GM19238 (cell line): Measurements from ENCODE around the gene COL4A6.

Source experiments
- DNase-seq: peaks from one replicate; pipeline ENCODE4 v3.0.0; 2011; ENCODE audit warnings: low spot score; ENCODE audit not compliant: insufficient read length

The COL4A6 gene

DNA sequence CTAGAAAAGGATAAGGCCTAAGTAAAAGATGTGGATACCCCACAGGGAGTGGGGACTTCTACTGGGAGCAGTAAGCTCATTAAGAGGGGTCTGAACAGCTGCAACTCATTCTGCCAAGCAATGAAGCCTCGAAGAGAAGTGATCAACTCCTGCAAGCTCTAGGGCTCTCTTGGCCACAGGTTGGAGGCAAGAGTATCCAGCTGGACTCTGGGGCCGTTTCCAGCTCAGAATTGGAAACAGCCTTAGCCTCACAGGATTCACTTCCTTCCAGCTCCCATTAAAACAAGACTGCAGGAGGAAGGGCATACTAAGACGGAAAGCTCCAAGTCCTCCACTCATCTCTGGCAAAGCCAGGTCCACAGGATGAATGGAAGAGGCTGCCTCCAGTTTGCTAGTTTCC is 220.3 kb downstream of the COL4A6 start:
- no peak for DNase-seq

DNA sequence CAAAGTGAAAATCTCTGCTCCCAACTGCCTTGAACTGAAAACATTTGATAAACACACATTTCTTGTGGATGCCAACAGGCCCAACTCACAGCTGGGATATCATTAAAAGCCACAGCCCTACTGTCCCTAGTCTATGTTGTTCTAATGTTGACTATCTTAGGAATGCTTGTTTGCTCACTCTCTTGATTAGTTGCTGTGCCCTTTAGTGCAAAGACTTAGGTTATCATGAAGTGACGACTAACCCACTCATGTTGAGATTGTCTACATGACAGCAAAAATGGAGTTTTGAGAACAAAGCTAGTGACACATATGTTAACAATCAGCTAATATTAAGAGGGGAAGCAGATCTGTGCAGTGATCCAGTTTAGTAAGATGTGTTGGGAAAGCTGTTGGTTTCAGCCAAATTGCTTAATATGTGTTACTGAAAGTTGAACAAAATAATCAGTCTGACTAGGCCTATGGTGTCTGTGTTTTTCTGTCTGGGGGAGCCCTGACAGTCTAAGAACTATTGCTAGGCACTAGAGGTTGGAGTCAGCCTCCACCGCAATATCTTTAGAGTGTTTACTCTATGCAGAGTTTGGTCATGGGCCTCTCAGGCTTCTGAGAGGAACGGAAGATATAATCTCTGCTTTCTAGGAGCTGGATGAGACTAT is 221.2 kb downstream of the COL4A6 start:
- no peak for DNase-seq

DNA sequence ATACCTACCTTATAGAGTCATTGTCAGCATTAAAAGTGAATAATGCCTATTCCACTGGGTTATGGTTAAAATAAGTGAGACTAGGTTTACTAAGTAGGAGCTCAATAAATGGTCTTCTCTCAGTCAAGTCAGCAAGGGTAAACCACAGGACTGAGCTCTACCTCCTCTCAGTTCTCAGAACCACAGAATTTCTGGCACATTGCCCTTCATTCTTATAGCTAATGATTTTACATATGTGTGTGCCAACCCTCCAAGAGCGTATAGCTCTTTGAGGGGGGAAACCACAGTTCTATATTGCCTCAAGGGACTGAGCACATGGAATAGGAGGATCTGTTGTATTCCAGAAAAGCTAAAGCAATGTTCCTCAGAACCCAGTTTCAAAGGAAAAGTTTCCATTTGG is 221.8 kb downstream of the COL4A6 start:
- DNase-seq = no peak

DNA sequence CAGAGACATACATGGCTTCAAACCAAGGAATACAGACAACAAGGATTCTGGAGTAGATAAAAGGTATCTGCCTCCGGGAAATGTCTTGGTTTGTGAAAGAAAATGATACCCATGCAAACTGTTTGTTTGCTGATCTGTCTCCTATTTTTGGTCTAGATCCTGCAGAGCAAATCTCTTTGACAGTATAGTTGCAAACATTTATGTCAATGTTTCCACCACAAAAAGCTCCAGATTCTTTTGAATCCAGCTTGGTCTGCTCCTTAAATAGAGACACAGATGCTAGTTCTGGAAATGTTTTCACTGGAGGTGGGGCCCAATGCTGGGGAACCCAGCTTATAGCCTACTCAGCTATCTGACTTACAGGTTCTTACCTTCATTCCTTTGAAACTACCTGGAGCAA is 226.9 kb downstream of the COL4A6 start:
- no peak for DNase-seq

DNA sequence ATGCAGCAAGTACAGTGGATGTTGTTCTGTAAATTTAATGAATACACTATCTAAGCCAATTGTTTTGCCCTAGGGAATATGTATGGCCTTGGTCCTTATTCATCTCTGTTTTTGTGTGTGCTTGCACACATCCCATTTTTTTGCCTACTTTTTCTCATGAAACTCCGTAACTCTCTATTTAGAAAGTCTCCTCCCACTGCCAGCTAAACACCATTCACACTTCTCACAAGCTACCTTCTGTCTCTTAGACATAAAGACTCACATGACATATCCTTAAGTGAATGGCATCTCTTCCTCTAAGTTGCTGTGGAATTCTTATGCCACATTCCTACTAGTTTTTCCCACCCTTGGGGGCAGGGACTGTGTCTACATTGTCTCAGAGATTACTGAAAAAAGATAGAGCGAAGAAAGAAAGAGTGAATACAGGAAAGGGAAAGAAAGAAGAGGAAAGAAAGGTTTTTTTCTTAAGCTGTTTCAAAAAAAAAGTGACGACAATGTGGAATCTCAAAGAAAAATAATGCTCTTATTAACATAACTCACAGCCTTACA is 229.1 kb downstream of the COL4A6 start:
- no peak for DNase-seq

DNA sequence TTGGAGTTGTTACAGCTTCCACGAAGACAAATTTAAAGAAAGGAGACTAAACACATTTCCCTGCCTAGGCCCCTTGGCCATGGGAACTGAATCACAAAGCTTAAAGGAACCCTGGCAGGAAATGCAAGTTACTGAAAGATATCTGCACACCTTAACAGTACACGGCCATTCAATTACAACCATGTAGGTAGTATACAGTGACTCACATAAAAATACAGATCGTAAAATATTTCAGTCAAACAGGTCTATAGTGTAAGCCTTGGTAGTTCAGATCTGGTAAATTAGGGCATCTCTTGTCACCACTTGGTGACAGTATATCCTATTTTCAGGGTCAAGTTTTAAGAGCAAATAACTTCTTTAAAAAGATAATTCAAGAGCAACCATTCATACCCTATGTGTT is 234.7 kb downstream of the COL4A6 start:
- DNase-seq = no peak

DNA sequence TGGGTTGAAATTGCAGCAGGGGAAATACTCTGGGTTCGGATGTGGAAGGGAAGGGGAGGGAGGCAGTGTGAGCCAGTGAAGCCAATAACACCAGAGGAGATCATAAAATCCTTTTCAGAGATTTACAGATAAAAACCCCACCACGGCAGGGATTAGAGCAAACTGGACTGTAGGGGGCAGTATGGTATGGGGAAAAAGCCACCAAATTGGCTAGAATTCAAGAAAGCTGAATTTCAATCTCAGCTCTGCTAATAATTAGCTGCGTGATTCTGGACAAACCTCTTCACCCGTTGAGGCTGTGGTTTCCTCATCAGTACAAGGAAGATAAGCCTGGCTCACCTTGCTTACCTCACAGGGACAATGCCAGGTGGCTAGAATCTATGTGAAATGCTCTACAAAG is 238.5 kb downstream of the COL4A6 start:
- DNase-seq = peak; percentile 8

DNA sequence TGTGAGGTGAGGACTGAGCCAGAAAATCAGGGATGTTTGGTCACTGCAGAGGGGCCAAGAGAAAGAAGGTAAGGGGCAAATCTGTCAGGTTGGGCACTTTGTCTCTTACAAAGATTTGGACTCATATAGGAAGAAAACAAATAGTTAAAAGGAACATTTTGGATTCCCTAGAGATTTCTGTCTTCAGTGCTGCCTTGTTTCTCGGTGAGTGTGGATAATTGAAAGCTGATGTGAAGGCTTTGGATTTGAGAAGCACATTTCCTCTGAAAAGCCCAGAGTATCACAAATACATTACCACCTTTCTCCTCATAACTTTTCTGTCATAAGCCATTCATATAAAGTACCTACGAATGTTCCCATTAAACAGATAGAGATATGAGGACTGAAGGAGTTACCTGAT is 239.2 kb downstream of the COL4A6 start:
- no peak for DNase-seq

DNA sequence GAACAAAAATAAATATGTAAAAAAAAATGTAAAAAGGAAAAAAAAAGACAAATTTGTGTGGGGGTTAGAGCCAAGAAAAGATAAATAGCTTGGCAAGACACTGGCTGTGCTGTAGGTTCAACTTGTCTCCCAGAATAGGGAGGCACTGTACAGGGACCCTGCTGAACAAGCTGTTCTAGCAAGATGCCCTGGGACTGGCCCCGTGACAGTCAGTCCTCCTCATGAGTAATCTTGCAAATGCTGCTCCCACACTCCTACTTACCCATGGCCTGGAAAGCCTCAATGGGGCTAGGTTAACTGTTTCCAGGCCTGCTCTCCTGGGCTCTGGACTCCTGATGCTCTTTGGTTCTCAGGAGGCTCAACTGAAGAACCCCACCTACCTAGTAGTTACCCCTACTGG is 239.8 kb downstream of the COL4A6 start:
- no peak for DNase-seq

DNA sequence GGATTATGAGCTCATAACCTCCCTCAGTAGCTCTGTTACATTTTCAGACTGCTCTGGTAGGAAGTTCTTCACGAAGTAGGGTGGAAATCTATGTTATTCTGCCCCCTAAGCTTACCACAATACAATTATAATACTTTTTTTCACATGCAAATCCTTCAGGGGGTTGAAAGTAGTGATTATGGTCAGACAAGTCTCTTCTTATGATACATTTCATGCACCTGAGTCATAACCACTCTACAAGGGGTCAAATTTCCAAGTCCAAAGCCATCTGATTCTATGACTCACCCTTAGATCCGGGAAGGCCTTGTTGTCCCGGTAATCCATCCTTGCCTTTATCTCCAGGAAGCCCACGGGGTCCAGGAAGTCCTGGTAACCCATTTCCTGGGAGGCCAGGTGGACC is 251.4 kb downstream of the COL4A6 start:
- DNase-seq = no peak

DNA sequence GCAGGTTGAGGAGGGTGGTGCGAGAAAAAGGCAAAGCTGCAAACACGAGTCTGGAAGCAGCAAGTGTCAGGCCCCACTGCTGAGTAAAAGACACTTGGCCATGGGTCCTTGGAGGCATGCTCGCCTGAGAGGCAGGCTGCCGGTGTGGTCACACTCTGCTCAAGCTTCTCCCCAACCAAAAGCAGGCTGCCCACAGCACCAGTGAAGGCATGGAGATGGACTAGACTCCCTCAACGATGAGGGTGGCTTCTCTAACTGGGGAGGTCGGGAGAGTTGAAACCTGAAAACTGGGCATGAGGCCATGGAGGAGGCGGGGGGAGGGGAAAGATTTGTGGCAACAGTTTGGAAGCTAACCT is 260.1 kb downstream of the COL4A6 start:
- DNase-seq = no peak

DNA sequence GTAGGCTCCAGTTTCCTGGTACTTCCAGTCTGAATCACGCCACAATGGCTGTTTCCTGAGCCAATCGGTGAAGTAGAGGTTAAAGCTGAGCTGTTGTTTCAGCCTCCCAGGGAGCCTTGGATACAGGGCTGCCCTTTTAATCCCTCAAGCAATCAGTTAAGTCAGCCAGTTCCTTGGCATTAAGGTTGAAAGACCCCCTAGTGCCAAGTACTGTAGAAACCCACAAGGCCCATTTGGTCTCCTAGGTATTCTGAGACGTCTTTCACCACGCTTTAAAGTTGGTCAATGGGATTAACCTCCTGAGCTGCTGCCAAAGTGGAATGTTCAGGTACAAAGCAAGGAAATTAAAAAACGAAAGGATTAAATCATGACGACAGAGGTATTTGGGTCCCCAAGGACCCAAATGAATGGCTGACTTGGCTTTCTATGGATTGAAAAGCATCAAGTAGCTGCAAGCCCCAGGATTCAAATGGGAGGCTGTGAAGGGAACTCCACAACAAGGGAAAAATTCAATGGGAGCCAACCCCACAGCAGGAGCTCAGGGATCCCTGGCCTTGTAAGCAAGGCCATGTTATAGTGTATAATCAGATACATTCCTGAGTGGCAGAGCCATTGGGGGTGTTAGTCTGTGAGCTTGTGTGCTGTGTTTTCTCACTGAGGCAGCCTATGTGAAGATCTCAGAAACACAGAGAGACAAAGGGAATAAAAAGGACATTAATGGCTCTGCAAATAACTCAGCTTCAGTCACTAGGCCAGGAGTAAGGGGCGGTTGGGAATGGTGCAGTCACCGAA is 260.7 kb downstream of the COL4A6 start:
- no peak for DNase-seq

DNA sequence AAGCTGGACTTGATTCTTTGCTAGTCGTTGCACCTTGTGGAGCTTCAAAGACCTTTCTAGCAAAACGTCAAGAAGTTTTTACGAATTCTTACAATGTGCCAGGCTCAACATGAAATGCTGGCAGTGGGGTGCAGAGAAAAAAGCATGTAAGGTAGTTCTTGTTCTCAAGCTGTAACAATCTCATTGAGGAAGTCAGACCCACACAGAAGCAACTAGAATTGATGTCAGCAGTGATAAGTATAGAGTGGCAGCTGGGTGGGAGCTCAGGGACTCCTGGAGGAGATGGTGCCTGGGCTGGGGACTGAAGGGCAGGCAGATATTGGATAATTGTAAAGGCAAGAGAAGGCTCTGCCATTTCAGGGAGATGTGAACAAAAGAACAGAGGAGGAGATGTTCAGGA is 264.3 kb downstream of the COL4A6 start:
- DNase-seq = no peak

DNA sequence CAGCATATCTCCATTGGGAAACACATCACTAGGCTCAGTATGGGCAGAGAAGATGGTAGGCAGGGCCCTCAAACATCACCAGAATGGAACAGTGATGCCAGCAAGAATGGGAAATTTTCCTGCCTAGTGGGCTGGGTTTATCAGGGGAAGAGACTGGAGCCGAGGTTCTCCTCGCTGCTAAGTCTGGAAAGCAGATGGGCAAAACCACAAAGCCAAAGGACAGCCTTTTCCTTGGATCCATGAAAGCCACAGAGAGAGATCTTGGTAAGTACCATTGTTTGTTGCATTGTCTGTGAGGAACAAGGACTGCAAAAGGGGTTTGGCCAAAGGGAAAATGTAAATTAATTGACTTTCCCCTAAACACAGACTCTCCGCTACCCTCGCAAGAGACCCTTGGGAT is 266.6 kb downstream of the COL4A6 start:
- no peak for DNase-seq

DNA sequence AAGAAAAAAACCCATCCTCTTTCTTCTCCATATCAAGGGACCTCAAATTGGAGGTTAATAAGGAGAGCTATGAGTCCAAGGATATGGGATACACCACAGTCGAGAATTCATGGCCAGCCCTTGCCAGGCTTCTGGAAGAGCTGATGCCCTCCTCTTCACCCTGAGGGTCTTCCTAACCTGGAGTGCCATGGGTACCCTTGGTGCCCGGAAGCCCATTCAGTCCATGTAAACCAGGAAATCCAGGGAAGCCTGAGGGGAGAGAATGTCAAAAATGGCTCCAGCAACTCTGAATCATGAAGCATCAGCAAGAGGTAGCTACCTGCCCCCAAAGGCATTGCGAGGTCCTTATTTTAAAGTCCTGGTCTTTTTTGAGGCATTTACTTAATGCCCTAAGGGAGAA is 268.5 kb downstream of the COL4A6 start:
- no peak for DNase-seq

DNA sequence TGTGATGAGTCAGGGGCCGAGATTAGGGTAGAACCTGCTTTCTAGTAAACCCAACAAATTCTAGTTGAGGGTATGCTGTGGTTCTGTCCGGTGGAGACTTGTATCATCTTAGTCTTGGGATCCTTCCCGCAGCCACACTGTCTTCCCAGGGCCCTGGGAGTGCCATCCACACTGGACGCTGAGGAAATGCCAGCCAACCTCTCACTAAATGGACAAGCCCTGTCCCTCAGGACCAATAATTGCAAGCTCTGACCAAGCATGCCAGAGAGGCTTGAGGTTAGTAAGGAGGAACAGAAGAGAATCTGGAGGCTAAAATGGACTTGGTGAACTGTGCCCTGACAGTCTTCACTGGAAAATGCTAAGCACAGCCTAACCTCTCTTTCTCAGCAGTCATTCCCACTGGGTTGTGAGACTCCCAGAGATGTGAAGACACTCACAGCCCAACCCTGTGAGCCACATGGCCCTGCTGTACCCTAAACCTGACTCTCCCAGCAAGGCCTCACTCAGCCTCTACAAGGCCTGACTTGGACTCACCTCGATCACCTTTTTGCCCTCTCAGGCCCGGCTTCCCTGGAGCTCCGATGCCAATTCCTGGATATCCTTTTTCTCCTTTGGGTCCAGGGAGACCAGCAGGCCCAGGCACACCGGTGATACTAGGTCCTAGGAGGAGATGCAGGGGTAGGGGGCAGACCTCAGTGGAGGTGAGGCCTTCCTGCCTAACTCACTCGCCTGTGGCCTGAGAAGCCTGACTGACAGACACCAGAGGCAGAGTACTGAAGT is 269.1 kb downstream of the COL4A6 start:
- no peak for DNase-seq

DNA sequence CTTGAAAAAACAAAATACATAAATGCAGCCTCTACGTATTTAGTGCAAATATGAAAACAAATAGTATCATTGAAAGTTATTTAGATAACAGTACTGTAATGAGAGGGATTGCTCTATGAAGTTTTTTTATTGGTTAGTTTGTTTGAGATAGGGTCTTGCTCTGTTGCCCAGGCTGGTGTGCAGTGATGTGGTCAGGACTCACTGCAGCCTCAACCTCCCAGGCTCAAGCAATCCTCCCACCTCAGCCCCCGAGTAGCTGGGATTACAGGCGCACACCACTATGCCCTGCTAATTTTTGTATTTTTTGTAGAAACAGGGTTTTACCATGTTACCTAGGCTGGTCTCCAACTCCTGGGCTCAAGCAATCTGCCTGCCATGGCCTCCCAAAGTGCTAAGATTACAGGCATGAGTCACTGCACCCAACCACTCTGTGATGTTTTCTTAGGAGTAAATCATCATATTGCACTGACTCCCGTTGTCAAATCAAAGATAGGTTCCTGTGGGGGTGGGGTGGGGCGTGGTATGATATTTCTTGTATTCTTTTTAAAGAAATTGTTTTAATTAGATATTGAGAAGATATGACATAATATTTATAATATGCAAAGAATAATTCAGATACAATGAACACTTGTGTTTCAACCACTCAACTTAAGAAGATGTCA is 270.9 kb downstream of the COL4A6 start:
- DNase-seq = no peak

DNA sequence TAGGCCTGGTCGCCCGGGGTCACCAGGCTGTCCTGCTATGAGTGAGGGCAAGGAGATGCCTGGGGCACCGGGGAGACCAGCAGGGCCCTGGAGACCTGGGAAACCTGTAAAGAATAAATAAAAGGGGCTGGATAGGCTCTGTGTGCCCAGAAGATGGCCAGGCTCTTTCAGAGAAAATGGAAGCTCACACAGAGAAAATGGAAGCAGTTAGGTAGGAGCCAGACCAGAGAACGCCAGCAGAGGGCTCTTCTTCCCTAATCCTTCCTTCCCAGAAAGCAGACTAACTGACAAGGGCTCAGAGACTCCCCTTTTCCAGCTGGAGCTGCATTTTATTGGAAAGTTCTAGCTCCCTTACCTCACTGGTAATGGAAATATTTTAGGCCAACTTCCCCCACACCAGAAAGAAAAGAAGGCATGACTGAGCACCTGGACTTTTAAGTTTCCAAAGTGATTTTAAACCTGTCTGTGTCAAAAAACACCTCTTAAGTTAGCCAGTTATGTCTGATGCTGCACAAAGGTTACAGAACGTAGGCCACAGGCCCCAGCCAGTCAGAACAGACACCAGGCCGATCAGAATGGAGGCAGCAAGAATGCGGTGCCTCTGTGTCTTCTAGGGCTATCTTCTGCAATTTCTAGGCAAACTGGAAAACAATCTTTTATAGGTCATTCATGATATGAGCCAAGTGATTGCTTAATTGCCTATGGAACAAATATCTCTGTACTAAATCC is 272.7 kb downstream of the COL4A6 start:
- no peak for DNase-seq

DNA sequence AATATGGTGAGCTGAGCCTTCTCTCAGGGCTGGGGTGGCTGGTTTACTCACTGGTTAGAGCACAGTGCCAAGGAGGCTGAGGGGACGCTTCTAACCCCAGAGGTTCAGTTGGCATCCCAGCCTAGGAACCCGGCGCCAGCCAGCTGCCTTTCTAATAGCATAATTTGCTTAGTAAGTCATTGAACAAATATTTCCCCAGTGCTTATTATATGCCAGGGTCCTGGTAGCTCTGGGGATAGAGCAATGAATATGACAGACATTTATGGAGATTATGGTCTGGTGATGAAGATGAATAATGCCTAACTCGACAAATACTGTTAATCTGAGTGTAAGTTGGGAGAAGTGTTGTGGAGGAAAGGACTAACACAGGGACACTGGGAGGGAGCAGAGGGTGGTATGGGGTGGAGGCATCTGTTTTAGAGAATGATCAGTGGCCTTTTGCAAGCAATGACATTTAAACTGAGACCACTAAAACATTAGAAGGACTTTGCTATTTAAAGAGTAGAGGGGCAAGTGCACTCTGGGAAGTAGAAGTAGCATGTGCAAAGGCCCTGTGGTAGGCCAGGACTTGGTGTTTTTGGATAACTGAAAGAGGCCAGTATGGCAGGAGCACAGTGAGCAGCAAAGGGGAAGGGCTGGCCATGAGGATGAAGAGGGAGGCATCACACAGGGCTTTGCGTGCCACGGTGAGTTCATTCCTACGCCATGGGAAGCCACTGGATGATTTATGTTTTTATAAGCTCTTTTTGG is 274.7 kb downstream of the COL4A6 start:
- DNase-seq = no peak

DNA sequence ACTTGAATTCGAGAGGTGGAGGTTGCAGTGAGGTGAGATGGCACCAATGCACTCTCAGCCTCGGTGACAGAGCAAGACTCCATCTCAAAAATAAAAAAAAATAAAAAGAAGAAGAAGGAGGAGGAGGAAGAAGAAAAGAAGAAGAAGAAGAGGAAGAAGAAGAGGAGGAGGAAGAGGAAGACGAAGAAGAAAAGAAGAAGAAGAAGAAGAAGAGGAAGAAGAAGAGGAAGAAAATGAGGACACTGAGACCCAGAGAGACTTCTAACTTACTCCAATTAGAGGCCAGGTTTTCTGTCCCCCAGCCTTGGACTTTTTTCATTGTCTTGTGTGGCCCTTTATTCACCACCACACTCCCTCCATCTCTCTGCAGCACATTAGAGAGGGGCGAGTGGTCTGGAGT is 276.0 kb downstream of the COL4A6 start:
- no peak for DNase-seq
